MCF 10A (cell line): Measurements from ENCODE around the gene NKD1. TPM values are rescaled to one million over a fixed set of nuclear protein-coding genes. Genes with fewer than 3 reads are reported as not detected.
A peak's percentile ranks its signal among the peaks of the same experiment; 100 is the strongest.

Experiments used
- BruUV-seq: library from RNA; stranded (reverse); fragments of 400-500 nt; replicated peaks from 2 replicates; lab custom pipeline; 2021; lab: Mats Ljungman, UMichigan
- CTCF ChIA-PET: fragments of 300-600 bp; sonication (Branson Sonifier 250); formaldehyde crosslinking; extraction: SDS; loops from one replicate; lab custom pipeline; 2021; ENCODE audit warnings: antibody characterized with exemption, inconsistent platforms; lab: Yijun Ruan, JAX
- POLR2A ChIA-PET: fragments of 300-600, 350-650 bp; sonication (Branson Sonifier 250); formaldehyde crosslinking; extraction: SDS; loops from one replicate; lab custom pipeline; 2020; ENCODE audit warnings: antibody characterized with exemption, inconsistent platforms; lab: Yijun Ruan, JAX
- DNase-seq: peaks from one replicate; pipeline ENCODE4 v3.0.0-alpha.2; 2018; ENCODE audit not compliant: unreplicated experiment
- H3K27ac Mint-ChIP-seq: one replicate; pipeline ENCODE4 v1.8.0; 2022; ENCODE audit warnings: mild to moderate bottlenecking, low read depth, mixed read lengths; ENCODE audit not compliant: unreplicated experiment
- H3K27me3 Mint-ChIP-seq: one replicate; pipeline ENCODE4 v1.8.0; 2022; ENCODE audit warnings: mixed read lengths; ENCODE audit not compliant: insufficient read depth, unreplicated experiment
- H3K36me3 Mint-ChIP-seq: one replicate; pipeline ENCODE4 v1.8.0; 2022; ENCODE audit warnings: mild to moderate bottlenecking, moderate library complexity, mixed read lengths; ENCODE audit not compliant: insufficient read depth, unreplicated experiment
- H3K4me1 Mint-ChIP-seq: one replicate; pipeline ENCODE4 v1.8.0; 2022; ENCODE audit warnings: mixed read lengths; ENCODE audit not compliant: insufficient read depth, unreplicated experiment
- H3K4me3 Mint-ChIP-seq: one replicate; pipeline ENCODE4 v1.8.0; 2022; ENCODE audit warnings: mild to moderate bottlenecking, moderate library complexity, mixed read lengths; ENCODE audit not compliant: unreplicated experiment
- H3K9me3 Mint-ChIP-seq: one replicate; pipeline ENCODE4 v1.8.0; 2022; ENCODE audit warnings: mixed read lengths; ENCODE audit not compliant: unreplicated experiment
- CTCF ChIP-seq: fragments of 200-600 bp; IDR thresholded peaks from one replicate; pipeline ENCODE4 v1.8.0; 2022; ENCODE audit warnings: antibody characterized with exemption, mild to moderate bottlenecking; ENCODE audit not compliant: unreplicated experiment
- intact Hi-C: fragments of 100-400 bp; cut with micrococcal nuclease; formaldehyde crosslinking; loops from 2 replicates; pipeline ENCODE4 v1.14.1; 2022
- total RNA-seq: library from RNA; stranded (reverse); gene quantifications from 2 replicates; pipeline ENCODE4 v1.2.3, GENCODE V29; 2022

Gene NKD1
- total RNA-seq, 1 experiment from 2014 or later = 0.07 TPM

DNA sequence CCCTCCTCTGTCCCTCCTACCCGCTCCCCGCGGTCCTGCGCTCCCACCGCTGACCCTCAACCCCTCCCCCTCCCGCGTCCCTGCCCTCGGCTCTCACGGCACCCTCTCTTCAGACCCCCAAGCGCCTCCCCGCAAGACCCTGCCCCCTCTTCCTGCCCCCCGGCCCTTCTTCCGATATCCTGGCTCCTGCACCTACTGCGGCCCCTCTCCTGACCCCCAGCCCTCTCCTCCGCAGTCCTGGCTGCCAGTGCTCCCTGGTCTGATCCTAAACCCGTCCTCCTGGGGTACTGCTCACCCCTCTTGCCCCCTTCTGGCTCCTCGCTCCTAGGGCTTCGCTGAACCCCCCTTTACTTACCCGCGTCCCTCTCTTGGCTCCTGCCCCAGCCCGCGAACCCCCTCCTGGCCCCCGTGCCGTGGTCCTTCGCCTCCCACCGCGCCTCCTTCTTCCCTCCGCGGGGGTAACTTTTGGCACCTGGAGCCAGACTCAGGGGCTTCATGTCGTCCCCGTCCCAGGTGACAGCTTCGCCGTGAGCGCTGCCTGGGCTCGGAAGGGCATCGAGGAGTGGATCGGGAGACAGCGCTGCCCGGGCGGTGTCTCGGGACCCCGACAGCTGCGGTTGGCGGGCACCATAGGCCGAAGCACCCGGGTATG, 839 bp downstream of the NKD1 start:
- H3K36me3 Mint-ChIP-seq = no peaks in the 10 kb centered on the region
- CTCF ChIA-PET = no interaction called here
- no peak for DNase-seq
- no TSS peak for BruUV-seq
- POLR2A ChIA-PET = no interaction called here
- H3K4me3 Mint-ChIP-seq = peak overlapping the region; percentile 70
- no peaks in the 10 kb centered on the region for H3K4me1 Mint-ChIP-seq
- H3K9me3 Mint-ChIP-seq = no peaks in the 10 kb centered on the region
- no peak for TF ChIP-seq CTCF
- intact Hi-C loops = no loop called here
- no peaks in the 10 kb centered on the region for H3K27me3 Mint-ChIP-seq
- H3K27ac Mint-ChIP-seq = no peak overlapping the region

GRCh38 chr16:50549561-50549915, 1.3 kb downstream of the NKD1 start:
- H3K27me3 Mint-ChIP-seq = no peaks in the 10 kb centered on the region
- DNase-seq = no peak
- no TSS peak for BruUV-seq
- H3K4me3 Mint-ChIP-seq = peak overlapping the region; percentile 70
- TF ChIP-seq CTCF = no peak
- CTCF ChIA-PET = interaction anchor here (1.2 kb wide), 1 partner anchor 189 kb away, joined by 5 read pairs; no protein-coding TSS in a partner anchor
- intact Hi-C loops = no loop called here
- H3K36me3 Mint-ChIP-seq = no peaks in the 10 kb centered on the region
- H3K9me3 Mint-ChIP-seq = no peaks in the 10 kb centered on the region
- POLR2A ChIA-PET = no interaction called here
- H3K27ac Mint-ChIP-seq = no peak overlapping the region
- no peaks in the 10 kb centered on the region for H3K4me1 Mint-ChIP-seq

DNA sequence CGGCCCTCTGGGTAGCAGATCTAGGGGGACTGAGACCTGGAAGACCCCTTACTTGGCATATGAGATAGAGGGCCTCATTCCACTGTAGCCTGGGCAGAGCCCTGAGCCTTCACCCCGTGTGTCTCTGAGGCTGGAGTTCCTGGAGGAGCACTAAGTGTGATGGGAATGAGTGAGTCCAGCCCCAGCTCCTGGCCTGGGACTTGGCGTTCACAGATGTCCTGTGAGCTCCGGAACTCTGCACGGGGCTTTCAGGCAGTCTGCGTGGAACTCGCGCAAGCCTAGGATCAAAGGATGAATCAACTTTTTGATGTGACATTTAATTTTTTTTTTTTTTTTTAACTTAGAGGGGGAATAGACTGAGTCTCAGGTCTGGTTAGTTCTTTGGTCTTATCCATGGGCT, 1.8 kb downstream of the NKD1 start:
- Mint-ChIP-seq H3K4me3 (no peak overlapping the region), H3K27ac (no peak overlapping the region), H3K27me3 (no peaks in the 10 kb centered on the region), H3K36me3 (no peaks in the 10 kb centered on the region), H3K4me1 (no peaks in the 10 kb centered on the region), H3K9me3 (no peaks in the 10 kb centered on the region)
- BruUV-seq = no TSS peak
- POLR2A ChIA-PET = no interaction called here
- CTCF ChIA-PET = interaction anchor here (0.5 to 1.2 kb wide), 2 partner anchors 37 to 190 kb away, joined by 4 to 5 read pairs; no protein-coding TSS in a partner anchor
- intact Hi-C loops = no loop called here
- no peak for DNase-seq
- TF ChIP-seq CTCF = no peak

- H3K27ac Mint-ChIP-seq = no peak overlapping the region
- TF ChIP-seq CTCF = no peak
- intact Hi-C loops = no loop called here
- H3K9me3 Mint-ChIP-seq = no peaks in the 10 kb centered on the region
- POLR2A ChIA-PET = no interaction called here
- no peaks in the 10 kb centered on the region for H3K27me3 Mint-ChIP-seq
- H3K36me3 Mint-ChIP-seq = no peaks in the 10 kb centered on the region
- BruUV-seq = no TSS peak
- H3K4me3 Mint-ChIP-seq = no peak overlapping the region
- CTCF ChIA-PET = interaction anchor here (0.7 to 1.2 kb wide), 2 partner anchors 186 to 191 kb away, joined by 3 to 5 read pairs; no protein-coding TSS in a partner anchor
- no peak for DNase-seq
- no peaks in the 10 kb centered on the region for H3K4me1 Mint-ChIP-seq
Measured at GRCh38 chr16:50550866-50551641, 2.9 kb downstream of the NKD1 start.
